Chondrocyte (in vitro differentiated cells): Measurements from ENCODE around the gene PUS3. TPM values are rescaled to one million over a fixed set of nuclear protein-coding genes. Genes with fewer than 3 reads are reported as not detected.

ENCODE experiments used
- DNase-seq: peaks from one replicate; pipeline ENCODE4 v3.0.0; 2021; ENCODE audit warnings: mixed read lengths, low spot score
- H3K27ac Mint-ChIP-seq: one replicate; pipeline ENCODE4 v1.8.0; 2021; ENCODE audit warnings: mild to moderate bottlenecking, moderate library complexity, mixed read lengths; ENCODE audit not compliant: unreplicated experiment
- H3K27me3 Mint-ChIP-seq: 2 replicates; pipeline ENCODE4 v1.8.0; 2021; ENCODE audit warnings: low read depth, mixed read lengths
- H3K36me3 Mint-ChIP-seq: 2 replicates; pipeline ENCODE4 v1.8.0; 2021; ENCODE audit warnings: low read depth, mixed read lengths
- H3K4me1 Mint-ChIP-seq: 2 replicates; pipeline ENCODE4 v1.8.0; 2021; ENCODE audit warnings: low read depth, mild to moderate bottlenecking, mixed read lengths
- H3K4me3 Mint-ChIP-seq: one replicate; pipeline ENCODE4 v1.8.0; 2021; ENCODE audit warnings: mild to moderate bottlenecking, moderate library complexity, mixed read lengths; ENCODE audit not compliant: unreplicated experiment
- H3K9me3 Mint-ChIP-seq: 2 replicates; pipeline ENCODE4 v1.8.0; 2021; ENCODE audit warnings: low read depth, mixed read lengths
- CTCF ChIP-seq: fragments of 200-600 bp; sonication (generic); IDR thresholded peaks from 2 replicates; pipeline ENCODE4 v1.5.0; 2021; ENCODE audit warnings: antibody characterized with exemption, mild to moderate bottlenecking, moderate library complexity
- total RNA-seq: library from RNA; stranded (reverse); gene quantifications from 3 replicates; pipeline ENCODE4 v1.2.1, GENCODE V29; 2021

The PUS3 gene
- total RNA-seq, 1 donor from 2014 or later: 10.0 TPM

- H3K27me3 Mint-ChIP-seq: peaks cover 28% of the 10 kb centered on the region
- no peak overlapping the region for H3K27ac Mint-ChIP-seq
- no peaks in the 10 kb centered on the region for H3K36me3 Mint-ChIP-seq
- no peaks in the 10 kb centered on the region for H3K9me3 Mint-ChIP-seq
- no peak overlapping the region for H3K4me3 Mint-ChIP-seq
- no peak for TF ChIP-seq CTCF
- DNase-seq: no peak
- peaks cover 8% of the 10 kb centered on the region for H3K4me1 Mint-ChIP-seq
Measured at GRCh38 chr11:125924384-125925007, 21.5 kb upstream of the PUS3 start.

- H3K27ac Mint-ChIP-seq: no peak overlapping the region
- H3K4me1 Mint-ChIP-seq: peaks cover 8% of the 10 kb centered on the region
- no peak overlapping the region for H3K4me3 Mint-ChIP-seq
- TF ChIP-seq CTCF: no peak
- DNase-seq: no peak
- no peaks in the 10 kb centered on the region for H3K9me3 Mint-ChIP-seq
- no peaks in the 10 kb centered on the region for H3K36me3 Mint-ChIP-seq
- peaks cover 27% of the 10 kb centered on the region for H3K27me3 Mint-ChIP-seq
Measured at GRCh38 chr11:125923633-125924032, 20.6 kb upstream of the PUS3 start.

- peak; percentile 93 for TF ChIP-seq CTCF
- H3K4me1 Mint-ChIP-seq: peaks cover 8% of the 10 kb centered on the region
- no peak overlapping the region for H3K4me3 Mint-ChIP-seq
- DNase-seq: no peak
- no peaks in the 10 kb centered on the region for H3K36me3 Mint-ChIP-seq
- no peak overlapping the region for H3K27ac Mint-ChIP-seq
- H3K9me3 Mint-ChIP-seq: no peaks in the 10 kb centered on the region
- peaks cover 30% of the 10 kb centered on the region for H3K27me3 Mint-ChIP-seq
Measured at GRCh38 chr11:125923012-125923579, 20.1 kb upstream of the PUS3 start.

- no peak overlapping the region for H3K4me3 Mint-ChIP-seq
- H3K36me3 Mint-ChIP-seq: no peaks in the 10 kb centered on the region
- H3K27ac Mint-ChIP-seq: no peak overlapping the region
- no peak for DNase-seq
- TF ChIP-seq CTCF: no peak
- H3K9me3 Mint-ChIP-seq: no peaks in the 10 kb centered on the region
- H3K27me3 Mint-ChIP-seq: peaks cover 32% of the 10 kb centered on the region
- H3K4me1 Mint-ChIP-seq: peaks cover 8% of the 10 kb centered on the region
Measured at GRCh38 chr11:125922156-125922555, 19.1 kb upstream of the PUS3 start.

- Mint-ChIP-seq H3K27ac (no peak overlapping the region), H3K4me1 (peaks cover 8% of the 10 kb centered on the region), H3K9me3 (no peaks in the 10 kb centered on the region), H3K4me3 (no peak overlapping the region), H3K36me3 (no peaks in the 10 kb centered on the region), H3K27me3 (peaks cover 35% of the 10 kb centered on the region)
- TF ChIP-seq CTCF: no peak
- no peak for DNase-seq
Measured at GRCh38 chr11:125921042-125921441, 18.0 kb upstream of the PUS3 start.
